Neural progenitor cell (in vitro differentiated cells): Measurements from ENCODE around the gene PFKFB4.

Experiments used
- CTCF ChIP-seq: fragments of 200-600 bp; sonication (generic); IDR thresholded peaks from 2 replicates; pipeline ENCODE4 v1.5.1; 2017; ENCODE audit warnings: antibody characterized with exemption, mild to moderate bottlenecking
- EZH2phosphoT487 ChIP-seq: fragments of 200-600 bp; sonication (generic); IDR thresholded peaks from 2 replicates; pipeline ENCODE4 v1.6.1; 2017; ENCODE audit warnings: antibody characterized with exemption

GRCh38 chr3:48588230-48588629 is 31.6 kb upstream of the PFKFB4 start:
- no peak for TF ChIP-seq CTCF
- no peak for TF ChIP-seq EZH2phosphoT487
